Left lung (tissue), 10 donors: ENCODE data around the gene HAGHL. TPM values are rescaled to one million over a fixed set of nuclear protein-coding genes. Genes with fewer than 3 reads are reported as not detected.

Experiments
- ATAC-seq: fragments of 200-7000 bp; cut with Tn5 transposase; one replicate; pipeline ENCODE4 v1.9.1; 2020; ENCODE audit warnings: moderate library complexity
- DNase-seq, 4 donors: peaks; one replicate each; pipeline ENCODE4 v3.0.0-alpha.2; 2013 to 2020
- H3K27ac ChIP-seq, 2 donors: fragments of 200-600 bp; sonication (generic) in 1 of 2; one replicate each; pipeline versions ENCODE4 v1.5.0 to v1.8.0; 2020 to 2021
- H3K27me3 ChIP-seq, 2 donors: fragments of 200-600 bp; sonication (generic) in 1 of 2; one replicate each; pipeline versions ENCODE4 v1.5.0 to v1.8.0; 2020 to 2021
- H3K36me3 ChIP-seq, 2 donors: fragments of 200-600 bp; sonication (generic) in 1 of 2; one replicate each; pipeline versions ENCODE4 v1.5.0 to v1.8.0; 2020 to 2021
- H3K4me1 ChIP-seq, 2 donors: fragments of 200-600 bp; one replicate each; pipeline ENCODE4 v1.8.0; 2021
- H3K4me3 ChIP-seq, 2 donors: fragments of 200-600 bp; sonication (generic) in 1 of 2; one replicate each; pipeline versions ENCODE4 v1.5.0 to v1.8.0; 2020 to 2021; ENCODE audit warnings: mild to moderate bottlenecking in 1 of 2
- H3K9me3 ChIP-seq, 2 donors: fragments of 200-600 bp; sonication (generic) in 1 of 2; one replicate each; pipeline versions ENCODE4 v1.5.0 to v1.8.0; 2020 to 2021
- intact Hi-C, 2 donors: fragments of 100-400 bp; cut with DNase I; formaldehyde crosslinking; loops; one replicate each; pipeline versions ENCODE4 v1.11.2 to v1.14.2; 2022
- polyA plus RNA-seq, 6 donors: library from polyadenylated mRNA; unstranded; fragments of 120-200 nt; gene quantifications; one replicate each; pipeline ENCODE4 v1.2.1, GENCODE V29; 2013; ENCODE audit not compliant: insufficient read length in 6 of 6
- total RNA-seq, 2 donors: library from RNA; stranded (reverse); fragmentation: NEBNext Ultra II Directional; extraction: Animal tissue kit (Norgen Biotek cat#: 25700); gene quantifications; one replicate each; pipeline ENCODE4 v1.2.1, GENCODE V29; 2021
- TF ChIP-seq, protein P1 (sequence below), 2 donors: fragments of 200-600 bp; sonication (generic) in 1 of 2; IDR thresholded peaks; one replicate each; pipeline versions ENCODE4 v1.5.0 to v1.8.0; 2021; ENCODE audit warnings: antibody characterized with exemption in 2 of 2
- donor health status: DM: no; HTN: yes; CAD: no.
- donor health status: DM: no; HTN: no; CAD: no.

HAGHL gene
- total and polyA plus RNA-seq, 8 donors = 2.4 to 9.9 (median 4.4) TPM

DNA sequence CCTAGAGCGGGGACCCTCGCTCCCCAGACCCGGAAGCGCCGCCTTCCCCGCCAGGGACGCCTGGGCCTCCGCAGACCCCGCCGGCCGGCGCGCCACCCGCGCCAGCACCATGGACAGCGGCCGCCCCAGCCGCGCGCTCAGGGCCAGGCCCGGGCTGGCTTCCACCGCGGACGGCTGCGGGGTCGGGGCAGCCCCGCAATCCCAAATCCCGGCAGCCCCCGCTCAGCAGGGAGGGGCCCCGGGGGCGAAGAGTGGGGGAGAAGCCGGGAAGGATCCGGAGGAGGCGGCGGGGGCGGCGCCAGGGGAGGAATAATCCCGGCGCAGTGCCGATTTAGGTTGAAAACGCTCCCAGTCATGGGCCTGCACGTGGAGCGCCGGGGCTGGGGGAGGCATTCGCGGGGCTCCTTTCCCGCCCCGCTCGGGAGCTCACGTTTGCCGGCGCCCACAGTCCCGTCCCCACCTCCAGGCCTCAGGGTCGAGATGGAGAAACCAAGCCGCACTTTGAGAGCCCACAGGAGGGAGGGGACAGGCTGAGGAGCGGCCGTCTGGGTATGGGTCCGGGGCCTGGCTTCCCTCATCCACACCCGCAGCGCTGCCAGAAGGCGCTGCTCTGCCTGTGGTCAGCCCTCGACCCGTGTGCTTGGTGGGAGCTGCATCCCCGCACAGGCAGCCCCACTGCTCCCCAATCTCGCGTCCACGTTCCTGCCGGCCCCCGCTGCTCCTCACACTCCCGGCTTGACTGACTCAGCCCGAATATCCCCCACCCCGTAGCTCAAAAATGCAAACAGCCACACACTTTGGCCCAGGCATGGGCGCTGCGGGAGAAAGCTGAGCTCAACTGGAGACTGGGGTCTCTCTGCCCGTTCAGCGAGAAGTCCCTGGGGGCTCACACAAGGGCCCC is 26.0 kb upstream of the HAGHL start:
- ATAC-seq = peak; percentile 76
- TF ChIP-seq, protein P1, sequence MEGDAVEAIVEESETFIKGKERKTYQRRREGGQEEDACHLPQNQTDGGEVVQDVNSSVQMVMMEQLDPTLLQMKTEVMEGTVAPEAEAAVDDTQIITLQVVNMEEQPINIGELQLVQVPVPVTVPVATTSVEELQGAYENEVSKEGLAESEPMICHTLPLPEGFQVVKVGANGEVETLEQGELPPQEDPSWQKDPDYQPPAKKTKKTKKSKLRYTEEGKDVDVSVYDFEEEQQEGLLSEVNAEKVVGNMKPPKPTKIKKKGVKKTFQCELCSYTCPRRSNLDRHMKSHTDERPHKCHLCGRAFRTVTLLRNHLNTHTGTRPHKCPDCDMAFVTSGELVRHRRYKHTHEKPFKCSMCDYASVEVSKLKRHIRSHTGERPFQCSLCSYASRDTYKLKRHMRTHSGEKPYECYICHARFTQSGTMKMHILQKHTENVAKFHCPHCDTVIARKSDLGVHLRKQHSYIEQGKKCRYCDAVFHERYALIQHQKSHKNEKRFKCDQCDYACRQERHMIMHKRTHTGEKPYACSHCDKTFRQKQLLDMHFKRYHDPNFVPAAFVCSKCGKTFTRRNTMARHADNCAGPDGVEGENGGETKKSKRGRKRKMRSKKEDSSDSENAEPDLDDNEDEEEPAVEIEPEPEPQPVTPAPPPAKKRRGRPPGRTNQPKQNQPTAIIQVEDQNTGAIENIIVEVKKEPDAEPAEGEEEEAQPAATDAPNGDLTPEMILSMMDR (IDR thresholded peaks at IDR 0.05) = no peak
- Histone ChIP-seq H3K4me1 (peaks cover 1 to 5% of the 10 kb centered on the region in 2 donors), H3K36me3 (no peaks in the 10 kb centered on the region), H3K4me3 (no peak overlapping the region), H3K9me3 (no peaks in the 10 kb centered on the region), H3K27ac (no peak overlapping the region), H3K27me3 (peaks cover 61 to 98% of the 10 kb centered on the region in 2 donors)
- peak in 1 of 4 donors; percentile 50 for DNase-seq
- intact Hi-C loops = no loop called here

DNA sequence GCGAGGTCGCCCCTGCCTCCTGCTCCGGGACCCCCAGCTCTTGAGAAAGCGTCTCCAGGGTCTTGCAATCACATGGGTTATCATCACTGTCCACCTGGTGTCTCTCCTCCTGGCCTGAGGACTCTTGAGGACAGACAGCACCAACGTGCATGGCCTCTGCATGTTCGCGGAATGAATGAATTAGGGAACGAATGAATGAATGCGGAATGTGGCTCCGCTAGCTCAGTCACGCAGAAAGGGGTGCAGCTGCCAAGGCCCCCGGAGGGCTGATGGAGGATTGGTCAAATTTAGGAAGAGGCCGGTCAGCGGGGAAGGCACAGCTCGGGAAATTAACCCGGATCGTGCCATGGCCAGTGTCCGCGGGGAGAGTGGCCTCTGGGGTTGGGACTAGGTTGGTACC is 24.6 kb upstream of the HAGHL start:
- TF ChIP-seq, protein P1 (IDR thresholded peaks at IDR 0.05) = no peak
- H3K9me3 ChIP-seq = no peaks in the 10 kb centered on the region
- H3K27me3 ChIP-seq = peaks cover 70 to 98% of the 10 kb centered on the region in 2 donors
- H3K36me3 ChIP-seq = no peaks in the 10 kb centered on the region
- ATAC-seq (no peak), DNase-seq (no peak)
- no peak overlapping the region for H3K27ac ChIP-seq
- intact Hi-C loops = no loop called here
- no peak overlapping the region for H3K4me3 ChIP-seq
- no peaks in the 10 kb centered on the region for H3K4me1 ChIP-seq

DNA sequence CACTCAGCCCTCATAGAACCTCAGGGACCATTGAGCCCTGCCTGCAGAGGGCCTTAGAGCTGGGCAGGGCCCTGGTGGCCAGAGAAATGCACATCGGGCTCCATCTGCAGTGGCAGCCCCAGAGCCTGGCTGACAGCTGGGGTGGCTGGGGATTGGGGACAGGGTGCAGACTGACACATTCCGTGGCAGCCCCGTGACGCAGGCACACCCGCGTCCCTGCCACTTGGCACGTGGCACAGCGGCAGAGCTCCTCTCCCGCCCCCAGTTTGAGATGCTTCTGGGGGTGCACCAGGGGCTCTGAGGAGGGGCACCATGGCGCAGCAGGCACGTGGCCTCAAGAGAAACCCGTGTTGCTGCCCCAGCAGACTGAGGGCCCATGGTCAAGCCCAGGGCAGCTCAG is 23.5 kb upstream of the HAGHL start:
- Histone ChIP-seq H3K36me3 (no peaks in the 10 kb centered on the region), H3K4me1 (no peaks in the 10 kb centered on the region), H3K27ac (no peak overlapping the region), H3K4me3 (no peak overlapping the region), H3K9me3 (no peaks in the 10 kb centered on the region), H3K27me3 (peaks cover 70 to 98% of the 10 kb centered on the region in 2 donors)
- ATAC-seq = no peak
- TF ChIP-seq, protein P1 (IDR thresholded peaks at IDR 0.05) = no peak
- DNase-seq = no peak
- intact Hi-C loops = no loop called here

DNA sequence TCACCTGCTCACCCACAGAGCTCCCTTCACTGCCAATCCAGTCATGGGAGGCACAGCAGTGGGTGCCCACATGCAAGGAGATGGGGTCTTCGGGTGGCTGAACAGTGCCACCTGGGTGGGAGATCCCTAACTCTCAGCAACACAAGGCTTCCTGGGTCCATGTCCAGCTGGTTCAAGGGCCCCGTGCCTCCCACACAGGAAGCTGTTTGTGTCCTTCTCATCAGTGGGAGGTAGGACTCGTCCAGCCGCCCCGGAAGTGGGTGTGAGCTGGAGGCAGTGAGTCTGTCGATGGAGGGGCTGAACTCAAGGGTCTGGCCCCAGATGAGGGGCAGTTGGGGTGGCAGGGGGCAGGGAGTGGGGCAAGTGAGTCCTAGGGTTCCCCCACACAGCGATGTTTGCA is 22.9 kb upstream of the HAGHL start:
- Histone ChIP-seq H3K9me3 (no peaks in the 10 kb centered on the region), H3K36me3 (no peaks in the 10 kb centered on the region), H3K4me3 (no peak overlapping the region), H3K27me3 (peaks cover 70 to 99% of the 10 kb centered on the region in 2 donors), H3K4me1 (no peaks in the 10 kb centered on the region), H3K27ac (no peak overlapping the region)
- no peak for ATAC-seq
- DNase-seq = no peak
- intact Hi-C loops = no loop called here
- TF ChIP-seq, protein P1 (IDR thresholded peaks at IDR 0.05) = no peak

DNA sequence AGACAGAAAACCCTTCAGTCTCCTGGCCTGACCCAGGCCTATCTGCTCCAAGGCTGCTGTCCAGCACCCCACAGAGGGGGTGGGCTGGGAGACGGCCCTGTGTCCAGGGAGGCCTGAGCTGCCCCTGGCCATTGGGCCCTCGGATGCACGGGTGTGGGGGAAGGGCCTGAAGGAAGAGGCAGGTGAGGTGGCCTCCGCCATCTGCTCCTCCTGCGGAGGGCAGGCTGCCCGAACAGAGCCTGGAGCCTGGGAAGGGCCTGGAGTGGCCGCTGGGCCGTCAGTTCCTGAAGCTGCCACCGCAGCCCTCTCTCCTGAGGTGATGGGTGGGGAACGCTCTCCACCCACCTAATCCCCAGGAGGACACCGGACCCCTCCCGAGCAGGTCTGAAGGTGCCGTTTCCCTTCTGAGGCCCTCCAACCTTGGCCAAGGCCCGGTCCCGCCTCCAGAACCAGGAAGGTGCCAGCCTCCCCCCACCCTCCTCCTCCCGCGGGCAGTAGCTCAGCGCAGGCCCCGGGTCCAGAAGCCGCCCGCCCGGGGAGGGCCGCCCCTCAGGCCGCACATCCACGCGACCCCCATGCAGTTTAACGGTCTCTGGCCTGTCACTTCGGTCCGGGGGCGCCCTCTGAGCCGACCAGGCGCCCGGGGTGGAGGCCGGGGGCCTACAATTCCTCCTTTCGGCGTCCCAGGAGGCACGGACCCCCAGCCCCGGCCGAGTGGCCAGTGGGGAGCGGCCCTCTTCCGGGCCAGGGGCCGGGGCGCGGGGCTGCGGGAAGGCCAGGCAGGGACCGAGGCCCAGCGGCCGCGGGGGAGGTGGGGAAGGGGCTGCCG is 22.1 kb upstream of the HAGHL start:
- Histone ChIP-seq H3K27ac (no peak overlapping the region), H3K9me3 (no peaks in the 10 kb centered on the region), H3K27me3 (peaks cover 67 to 99% of the 10 kb centered on the region in 2 donors), H3K4me1 (no peaks in the 10 kb centered on the region), H3K36me3 (no peaks in the 10 kb centered on the region), H3K4me3 (no peak overlapping the region)
- TF ChIP-seq, protein P1 (IDR thresholded peaks at IDR 0.05) = no peak
- no peak for ATAC-seq
- no peak for DNase-seq
- intact Hi-C loops = no loop called here
